ENCODE measurements around the gene NLN.

The NLN gene

DNA sequence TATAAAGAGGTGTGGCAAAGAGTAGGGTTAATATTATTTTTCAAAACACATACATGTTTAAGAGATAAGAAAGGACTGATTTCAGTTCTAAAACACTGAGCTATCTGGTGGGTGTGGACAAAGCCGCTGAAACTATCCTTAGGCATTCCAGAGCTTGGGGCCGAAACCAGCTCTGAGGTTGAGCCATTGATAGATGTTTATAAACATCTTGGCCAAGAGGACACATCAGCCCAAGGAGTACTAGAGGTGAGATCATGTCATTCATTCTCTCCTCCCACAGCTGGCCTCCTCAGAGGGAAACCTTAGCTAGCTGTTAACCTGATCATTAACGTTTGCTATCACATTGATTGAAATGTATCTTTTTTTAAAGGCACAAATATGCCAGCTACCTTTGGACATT is 89.9 kb downstream of the NLN start:
- DNase-seq = no peak

DNA sequence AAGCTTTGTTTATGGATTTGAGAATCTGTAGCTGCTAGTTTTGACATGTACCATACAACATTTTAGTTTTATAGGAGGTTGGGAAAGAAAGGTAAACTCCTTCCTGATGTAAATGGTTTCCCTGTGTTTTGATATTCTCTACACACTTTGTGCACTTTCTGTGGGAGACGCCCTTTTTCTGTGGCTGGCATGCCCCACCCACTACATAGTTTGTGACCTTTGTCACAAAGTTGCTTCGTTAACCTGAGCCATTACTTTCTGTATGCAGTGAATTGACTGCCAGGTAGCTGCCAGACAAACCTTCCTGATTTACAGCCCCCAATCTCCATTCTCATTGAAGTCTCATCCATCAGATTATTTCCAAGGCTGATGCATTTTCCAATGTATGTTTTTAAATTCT is 90.6 kb downstream of the NLN start:
- DNase-seq = no peak

DNA sequence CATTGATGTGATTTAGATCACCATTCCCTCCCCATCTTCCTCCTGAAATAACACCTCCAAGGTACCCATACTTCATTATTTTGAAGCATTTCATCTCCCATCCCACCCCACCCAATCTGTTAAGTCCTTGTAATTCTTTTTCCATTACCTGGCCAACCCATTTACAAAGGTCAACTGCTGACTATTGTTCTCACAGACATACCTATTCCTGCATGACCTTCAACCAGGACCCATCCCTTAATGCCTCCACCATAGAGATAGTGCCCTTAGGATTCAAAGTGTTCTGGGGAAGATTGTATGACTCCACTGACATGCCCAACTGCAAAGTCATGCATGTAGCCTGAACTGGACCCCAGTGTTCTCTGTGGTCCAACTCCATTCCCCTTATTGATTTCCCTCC is 91.2 kb downstream of the NLN start:
- no peak for DNase-seq

DNA sequence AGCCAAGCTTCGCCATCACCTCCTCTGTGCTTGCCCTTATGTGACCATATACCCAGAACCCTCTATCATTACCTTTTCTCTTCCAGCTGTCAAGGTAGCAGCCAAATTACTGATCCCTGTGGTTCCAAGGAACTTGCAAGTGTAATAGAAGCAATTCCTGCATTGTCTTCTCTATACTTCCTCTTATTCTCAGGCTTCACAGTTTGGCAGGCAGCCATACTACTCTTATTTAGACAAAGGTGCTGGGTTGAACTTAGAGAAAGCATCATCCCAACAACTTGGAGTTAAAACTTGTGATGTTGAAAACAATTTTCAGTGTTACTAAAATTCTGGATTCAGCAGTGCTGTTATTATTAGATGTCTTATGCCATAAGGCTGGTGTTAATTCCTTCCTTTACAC is 93.2 kb downstream of the NLN start:
- no peak for DNase-seq

DNA sequence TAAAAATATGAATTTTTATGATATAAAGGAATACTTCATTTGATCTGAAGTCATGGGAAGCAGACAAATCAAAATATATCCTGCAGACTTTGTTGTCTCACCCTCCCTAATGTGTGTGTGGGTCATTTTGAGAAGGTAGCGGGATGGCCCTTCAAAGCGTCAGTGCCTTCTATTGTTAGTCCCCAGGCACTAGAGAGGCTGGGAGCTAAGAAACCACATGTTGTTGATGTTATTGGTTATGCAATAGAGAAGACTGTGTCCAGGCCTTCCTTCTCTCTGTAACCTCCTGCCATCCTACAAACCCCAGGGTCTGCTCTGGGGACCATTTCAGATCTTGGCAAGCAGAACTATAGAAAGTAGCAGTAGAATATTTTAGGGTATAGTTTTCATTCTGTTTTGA is 94.7 kb downstream of the NLN start:
- no peak for DNase-seq

DNA sequence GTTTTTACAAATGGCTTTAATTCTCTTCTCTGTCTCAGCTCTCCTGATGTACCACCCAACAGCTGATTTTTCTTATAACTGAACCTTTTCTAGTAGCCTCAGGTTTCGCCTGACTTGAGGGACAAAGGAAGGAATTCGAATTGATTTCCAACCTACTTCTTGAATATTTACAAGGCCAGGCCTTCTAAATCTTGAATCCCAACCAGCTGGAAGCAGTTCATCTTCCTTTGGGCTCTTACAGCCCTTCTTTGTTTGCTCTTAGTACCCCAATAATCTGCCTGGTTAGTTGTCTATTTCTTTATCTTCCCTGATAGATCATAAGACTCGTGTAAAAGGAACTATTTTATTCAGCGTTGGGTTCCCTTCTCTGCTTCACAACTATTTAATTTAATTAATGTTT is 95.9 kb downstream of the NLN start:
- no peak for DNase-seq

DNA sequence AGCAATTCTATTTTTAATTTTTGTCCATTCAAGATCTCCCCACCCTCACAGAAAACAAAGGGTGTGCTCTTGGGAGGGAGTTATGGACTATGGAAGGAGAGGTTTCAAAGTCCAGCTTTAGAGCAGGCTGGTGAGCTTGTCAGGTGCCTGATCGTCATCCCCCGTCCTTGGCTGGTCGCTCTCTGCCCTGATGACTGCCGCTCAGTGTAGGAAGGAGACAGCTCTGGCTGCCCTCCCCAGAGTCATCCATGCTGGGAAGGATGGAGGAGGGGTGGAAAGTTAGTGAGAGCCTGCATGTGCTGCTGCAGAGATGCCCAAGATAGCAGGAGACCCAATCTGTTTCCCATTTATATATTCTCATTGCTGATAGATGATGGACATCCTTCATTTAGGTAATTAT is 96.6 kb downstream of the NLN start:
- DNase-seq = no peak

DNA sequence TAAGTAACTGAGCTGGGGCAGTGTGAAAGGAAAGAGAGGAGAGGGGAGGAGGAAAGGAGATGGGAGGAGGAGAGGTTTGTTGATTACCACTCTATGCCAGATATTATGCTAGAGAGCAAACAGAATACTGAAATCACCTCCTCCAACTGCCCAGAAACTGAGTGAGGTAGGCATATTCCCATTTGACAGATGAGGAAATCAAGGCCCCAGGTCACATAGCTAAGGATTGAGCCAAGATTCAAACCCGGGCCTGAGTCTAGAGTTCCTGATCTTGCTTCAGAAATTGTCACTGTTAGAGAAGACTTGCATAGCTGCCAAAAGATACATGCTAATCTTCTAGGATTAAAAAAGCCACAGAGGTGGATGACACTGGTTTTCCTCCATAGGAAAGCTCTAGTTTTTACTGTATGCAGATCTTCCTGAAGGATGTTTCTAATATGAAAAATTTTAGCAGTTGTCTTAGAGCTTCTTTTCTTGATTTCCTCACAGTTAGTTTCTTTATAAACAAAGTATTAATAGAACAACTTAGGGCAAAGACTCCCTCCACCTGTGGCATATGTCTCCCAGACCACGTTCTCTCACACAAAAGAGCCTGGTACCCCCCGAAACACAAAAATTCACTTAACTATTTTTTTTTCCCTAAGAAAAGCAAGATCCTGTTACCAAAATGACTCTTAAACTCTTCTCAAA is 97.4 kb downstream of the NLN start:
- no peak for DNase-seq

DNA sequence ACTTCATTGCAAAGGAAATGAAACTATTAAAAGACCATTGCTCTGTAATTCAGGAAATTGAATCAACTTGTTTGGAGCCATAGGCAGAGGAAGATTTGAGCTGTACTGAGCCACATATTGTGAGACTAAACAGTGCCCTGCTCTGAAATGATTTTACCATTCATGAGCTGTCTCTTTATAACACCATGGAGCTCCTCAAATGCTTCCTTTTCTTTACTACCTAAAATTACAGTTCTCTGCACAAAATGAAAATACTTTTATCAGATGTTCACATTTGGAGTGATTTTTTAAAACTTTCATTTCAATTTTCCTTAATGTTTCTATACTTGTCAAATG is 97.9 kb downstream of the NLN start:
- DNase-seq = no peak

DNA sequence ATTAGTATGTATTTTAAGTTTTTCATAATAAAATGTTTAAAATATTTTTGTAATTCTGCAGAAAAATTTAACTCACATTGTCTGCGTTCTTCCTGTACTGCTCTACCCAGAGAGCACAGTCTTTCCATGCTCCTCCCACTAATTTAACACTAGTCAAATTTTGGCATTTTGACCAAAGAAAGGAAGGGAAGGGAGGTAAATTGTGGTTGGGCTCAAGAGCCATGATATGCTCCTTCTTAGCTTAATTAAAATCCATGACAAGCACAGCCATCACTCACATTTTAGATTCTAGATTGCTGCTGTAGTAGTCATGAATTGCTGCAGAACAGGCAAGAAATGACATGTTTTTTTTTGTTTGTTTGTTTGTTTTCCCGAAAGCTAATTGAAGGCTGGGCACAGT is 98.4 kb downstream of the NLN start:
- DNase-seq = no peak

DNA sequence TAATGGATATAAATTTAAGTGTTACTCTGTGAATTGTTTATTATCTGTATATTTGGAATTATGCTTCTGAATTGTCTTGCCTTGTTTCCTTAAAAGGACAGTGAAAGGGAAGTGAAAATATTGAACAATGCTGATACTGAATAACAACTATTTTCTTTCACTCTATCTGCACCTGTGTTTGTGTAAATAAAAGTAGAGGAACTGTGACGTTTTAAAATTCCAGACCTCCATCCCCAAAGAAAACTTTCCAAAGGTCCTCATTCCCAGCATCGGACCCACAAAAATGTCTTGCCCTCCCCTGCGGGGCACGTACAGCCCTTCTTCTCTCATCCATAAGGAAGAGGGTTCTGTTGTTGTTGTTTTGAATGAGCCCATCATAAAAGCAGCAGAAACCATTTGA is 100.0 kb downstream of the NLN start:
- DNase-seq = no peak

DNA sequence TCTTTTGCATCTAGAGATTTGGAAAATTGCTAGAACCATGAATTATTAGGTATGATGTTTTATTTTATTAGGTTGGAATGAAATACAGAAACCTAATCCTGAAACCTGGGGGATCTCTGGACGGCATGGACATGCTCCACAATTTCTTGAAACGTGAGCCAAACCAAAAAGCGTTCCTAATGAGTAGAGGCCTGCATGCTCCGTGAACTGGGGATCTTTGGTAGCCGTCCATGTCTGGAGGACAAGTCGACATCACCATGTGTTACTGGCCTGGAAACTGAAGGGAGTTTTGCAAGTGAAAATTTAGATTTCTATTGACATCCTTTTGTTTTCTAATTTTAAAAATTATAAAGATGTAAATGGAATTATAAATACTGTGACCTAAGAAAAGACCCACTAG is 100.7 kb downstream of the NLN start:
- no peak for DNase-seq

DNA sequence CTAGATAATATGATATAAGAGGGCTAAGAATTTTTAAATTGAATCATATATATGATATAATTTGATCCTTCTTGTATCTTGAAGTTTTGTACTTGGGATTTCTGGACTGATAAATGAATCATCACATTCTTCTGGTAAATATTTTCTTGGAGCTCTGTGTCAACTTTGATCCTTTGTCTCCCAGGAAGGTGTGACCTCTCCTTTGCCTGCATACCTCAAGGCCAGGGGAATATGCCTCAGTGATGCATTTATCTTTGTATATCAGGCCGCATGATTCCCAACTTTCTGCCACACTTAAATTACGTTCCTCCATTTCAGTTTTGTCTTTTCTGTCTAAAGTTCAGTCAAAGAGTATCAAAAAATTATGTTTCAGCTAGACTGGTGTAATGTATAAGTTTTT is 101.2 kb downstream of the NLN start:
- DNase-seq = no peak

DNA sequence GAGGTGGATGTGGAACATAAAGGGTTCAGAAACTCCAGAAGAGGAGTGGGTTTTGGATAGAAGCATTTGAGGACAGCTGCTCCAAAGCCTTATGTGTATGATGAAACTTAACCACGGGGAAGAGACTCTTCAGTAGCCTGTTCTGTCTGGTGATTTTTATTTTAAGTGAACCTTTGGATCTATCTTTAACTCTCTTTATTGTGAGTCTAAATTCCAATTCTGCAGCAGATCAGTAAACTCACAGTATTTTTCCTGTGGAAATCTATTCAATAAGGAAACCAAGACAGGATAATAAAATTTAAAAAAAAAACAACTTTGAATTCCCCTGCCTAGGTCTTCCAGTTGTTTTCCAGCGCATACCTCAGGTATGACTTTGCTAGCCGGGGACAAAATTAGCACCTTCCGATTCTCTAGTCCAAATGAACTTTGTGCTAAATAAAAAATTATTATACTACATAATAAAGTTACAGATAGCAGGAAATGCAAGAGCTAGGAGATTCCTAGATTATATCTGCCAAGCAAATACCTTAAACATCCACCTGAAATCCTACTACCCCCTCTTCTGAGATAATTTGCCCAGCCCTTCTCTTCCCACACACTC is 101.9 kb downstream of the NLN start:
- DNase-seq = no peak

DNA sequence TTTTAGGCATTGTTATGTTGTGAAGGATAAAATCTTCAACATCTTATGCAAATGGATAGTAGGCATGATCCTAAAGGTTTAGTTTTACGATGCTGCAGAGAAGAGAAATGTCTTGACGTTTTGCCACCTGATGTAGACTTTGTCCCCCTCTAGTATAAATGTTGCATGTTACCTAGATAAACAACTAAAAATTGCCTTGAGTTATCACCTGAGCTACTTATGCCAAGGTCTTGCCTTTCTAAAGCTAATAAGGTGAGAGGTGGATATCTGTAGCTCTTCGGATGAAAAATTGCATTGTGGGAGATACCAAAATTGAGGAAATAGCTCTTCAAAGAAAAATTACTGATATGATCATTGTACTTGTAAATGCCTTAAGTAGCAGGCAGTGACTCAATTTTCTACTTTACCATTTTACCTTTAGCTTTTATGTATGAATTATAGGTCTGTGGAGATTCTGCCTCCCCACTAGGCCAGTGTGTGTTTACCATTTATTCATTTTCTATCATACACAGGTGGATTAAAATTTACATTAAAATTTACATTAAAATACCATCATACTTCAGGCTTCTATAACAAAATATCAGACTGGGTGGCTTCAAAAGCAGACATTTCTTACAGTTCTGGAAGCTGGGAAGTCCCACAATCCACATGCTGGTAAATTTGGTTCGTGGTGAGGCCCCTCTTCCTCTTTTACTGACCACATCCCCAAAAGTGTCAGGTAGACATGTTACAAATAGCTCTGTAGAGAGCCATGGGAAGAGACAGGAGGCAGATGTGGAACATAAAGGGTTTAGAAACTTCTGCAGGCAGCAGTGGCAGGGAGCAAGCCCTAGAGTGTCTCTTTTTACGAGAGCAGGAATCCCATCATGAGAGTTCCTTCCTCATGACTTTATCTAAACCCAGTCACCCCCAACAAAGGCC is 103.7 kb downstream of the NLN start:
- no peak for DNase-seq

DNA sequence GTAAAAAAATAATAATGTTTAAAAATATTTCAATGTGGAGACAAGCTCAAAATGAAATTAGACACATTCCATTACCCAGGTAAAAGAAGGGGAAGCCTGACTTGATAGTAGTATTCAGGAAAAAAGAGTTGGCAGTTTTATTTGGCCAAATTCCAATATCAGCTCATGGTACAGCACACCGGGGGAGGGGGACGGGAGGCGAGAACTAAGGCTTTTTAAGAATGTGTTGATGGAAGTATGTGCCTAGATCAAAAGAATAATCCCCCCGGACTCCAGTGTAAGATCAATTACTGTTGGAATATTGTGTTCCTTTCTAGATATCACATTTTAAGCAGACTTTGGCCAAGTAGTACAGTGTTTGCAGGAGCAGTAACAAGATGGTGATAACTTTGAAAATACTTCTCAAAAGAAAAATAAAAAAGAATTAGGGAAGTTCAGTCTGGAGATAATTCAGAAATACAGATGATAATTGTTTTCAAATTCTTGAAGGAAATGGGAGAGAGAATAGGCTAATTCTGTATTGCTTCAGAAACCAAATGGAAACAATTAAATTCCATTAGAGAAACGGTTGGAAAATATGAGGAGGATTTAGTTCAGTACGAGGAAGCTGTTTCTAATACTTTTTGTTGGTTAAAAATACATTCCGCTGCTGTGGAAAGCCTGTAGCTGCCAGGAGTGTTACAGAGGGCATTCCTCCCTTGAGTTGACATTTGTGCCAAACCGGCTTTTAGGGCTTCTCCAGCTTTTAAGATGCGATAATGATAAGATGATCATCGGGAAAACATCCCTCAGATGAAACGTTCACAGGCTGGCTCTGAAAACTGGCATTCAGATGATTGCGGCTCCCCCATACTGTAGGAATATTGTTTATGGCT is 106.3 kb downstream of the NLN start:
- DNase-seq = no peak

DNA sequence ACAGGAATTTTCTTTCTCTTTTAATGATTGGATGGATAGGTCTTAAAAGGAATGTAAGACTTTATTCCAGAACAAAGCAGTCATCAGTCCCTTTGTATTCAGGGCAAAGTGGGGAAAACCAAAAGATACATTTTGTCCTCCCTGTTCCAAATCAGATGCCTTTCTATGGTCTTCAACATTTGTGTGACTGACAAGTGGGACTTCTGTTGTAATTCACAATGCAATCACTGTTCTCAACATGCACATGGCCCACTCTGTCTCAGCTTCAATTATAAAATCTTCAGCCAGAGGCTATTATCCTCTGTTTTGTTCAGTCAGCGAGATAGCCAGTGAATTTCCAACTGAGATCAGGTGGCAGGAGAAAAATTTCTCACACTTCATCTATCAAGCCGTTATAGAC is 108.9 kb downstream of the NLN start:
- DNase-seq = no peak

DNA sequence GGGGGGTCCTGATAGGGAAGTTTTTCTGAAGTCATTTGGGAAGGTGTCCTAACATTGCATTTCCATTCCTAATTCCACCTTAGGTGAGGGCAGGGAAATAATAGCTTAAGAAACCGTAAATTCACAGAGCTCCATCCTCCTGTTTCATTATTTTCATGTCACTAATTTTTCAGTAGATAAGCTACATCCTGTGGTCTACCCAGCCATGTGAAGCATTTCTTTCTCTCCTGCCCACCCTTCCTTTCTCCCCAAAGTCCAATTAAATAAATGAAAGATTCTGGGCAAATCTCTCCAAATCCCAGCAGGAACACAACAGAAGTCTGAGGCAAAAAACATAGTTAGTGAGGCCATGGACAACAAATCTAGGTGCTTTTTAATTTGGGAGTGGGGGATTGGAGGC is 109.3 kb downstream of the NLN start:
- no peak for DNase-seq

DNA sequence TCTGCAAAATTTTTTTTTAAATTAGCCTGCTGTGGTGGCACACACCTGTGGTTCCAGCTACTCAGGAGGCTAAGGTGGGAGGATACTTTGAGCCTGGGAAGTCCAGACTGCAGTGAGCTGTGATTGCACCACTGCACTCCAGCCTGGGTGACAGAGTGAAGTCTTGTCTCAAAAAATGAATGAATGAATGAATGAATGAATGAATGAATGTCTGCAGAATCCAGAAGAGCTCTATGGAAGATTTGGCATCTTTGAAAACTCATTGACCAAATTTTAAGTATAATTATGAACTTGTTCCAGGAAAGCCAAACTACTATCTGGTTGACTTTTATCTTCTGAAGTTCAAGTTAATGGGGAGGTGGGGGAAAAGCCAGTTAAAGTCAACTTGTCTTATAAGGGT is 110.1 kb downstream of the NLN start:
- DNase-seq = no peak

DNA sequence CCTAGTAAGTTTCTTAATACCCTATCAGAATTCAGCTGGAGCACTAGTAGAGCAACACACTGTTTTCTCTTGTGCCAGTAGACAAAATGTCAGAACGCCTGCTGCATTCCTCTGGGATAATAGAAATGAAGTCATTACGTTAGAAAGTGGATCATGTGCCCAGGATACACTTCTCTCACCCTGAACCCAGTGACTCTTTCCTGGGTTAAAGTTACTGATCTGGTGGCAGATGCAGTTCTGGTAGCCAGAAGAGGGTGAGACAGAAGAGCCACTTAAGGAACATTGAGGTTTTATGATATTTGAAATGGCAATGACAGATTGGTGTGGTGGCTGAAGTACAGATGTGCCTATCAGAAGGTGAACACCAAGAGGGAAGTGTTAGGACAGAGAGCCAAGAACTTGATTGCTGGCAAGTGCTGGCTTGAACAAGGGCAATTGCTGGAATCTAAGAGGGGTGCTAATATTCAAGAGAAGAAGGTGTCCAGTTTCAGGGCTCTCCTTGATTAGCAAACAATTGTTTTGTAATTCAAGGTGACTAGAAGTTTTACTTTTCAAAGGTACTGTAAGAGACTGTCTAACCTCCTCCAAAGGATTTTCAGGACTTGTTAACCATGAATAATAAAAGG is 110.7 kb downstream of the NLN start:
- DNase-seq = no peak

DNA sequence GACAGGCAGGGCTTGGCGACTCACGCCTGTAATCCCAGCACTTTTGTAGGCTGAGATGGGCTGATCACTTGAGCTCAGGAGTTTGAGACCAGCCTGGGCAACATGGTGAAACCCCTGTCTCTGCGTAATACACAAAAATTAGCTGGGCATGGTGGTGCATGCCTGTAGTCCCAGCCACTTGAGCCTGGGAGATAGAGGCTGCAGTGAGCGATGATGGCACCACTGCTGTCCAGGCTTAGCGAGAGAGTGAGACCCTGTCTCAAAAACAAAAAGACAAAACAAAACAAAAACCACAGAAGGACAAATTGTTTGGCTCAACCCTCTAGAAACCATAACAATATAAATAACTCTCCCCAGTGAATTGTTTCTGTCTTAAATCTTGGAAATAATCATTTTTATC is 111.8 kb downstream of the NLN start:
- no peak for DNase-seq

DNA sequence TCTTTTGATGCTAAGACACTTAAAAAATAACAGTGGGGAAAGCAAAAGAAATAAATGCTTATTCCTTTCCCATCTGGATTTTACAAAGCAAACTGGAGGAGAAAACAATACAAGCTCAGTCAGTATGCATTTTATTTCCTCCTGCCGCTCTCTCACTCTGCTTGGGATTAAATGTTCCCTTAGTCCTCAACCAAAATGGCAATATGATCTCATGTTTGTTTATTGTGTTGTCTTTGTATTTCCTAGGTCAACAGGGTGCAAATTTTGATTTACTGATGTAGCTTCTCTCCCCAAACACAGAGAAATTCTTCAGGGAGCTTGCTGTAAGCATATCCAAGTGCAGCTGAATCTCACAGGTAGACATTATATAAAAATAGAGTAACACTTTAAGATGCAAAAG is 112.3 kb downstream of the NLN start:
- DNase-seq = no peak

DNA sequence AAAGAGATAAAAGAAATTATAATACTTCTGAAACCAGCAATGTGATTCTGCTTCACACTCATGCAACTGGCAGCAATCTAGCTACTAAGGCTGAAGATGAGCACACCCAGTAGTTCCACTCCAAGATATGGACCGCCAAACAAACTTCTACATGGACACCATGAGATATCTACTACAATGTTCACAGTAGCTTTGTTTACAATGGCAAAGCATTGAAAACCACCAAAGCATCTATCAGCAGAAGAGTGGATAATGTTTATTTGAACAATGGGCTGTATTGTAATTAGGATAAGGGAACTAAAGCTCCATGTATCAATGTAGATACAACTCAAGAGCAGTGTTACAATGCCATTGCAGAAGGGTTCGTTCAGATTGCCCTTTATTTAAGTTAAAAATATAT is 113.2 kb downstream of the NLN start:
- DNase-seq = peak; percentile 9
